Ovary (tissue), 9 donors: Measurements from ENCODE around the gene C1orf159. TPM values are rescaled to one million over a fixed set of nuclear protein-coding genes. Genes with fewer than 3 reads are reported as not detected.

Source experiments
- DNase-seq, 5 donors: peaks; one replicate each; pipeline ENCODE4 v3.0.0-alpha.2; 2019 to 2020
- H3K27ac ChIP-seq, 2 donors: fragments of 200-600 bp; one replicate each; pipeline versions ENCODE4 v1.5.1 to v1.8.0; 2019 to 2022
- H3K27me3 ChIP-seq: fragments of 200-600 bp; one replicate; pipeline ENCODE4 v1.8.0; 2022
- H3K36me3 ChIP-seq: fragments of 200-600 bp; sonication (generic); one replicate; pipeline ENCODE4 v1.5.1; 2019
- H3K4me1 ChIP-seq: one replicate; pipeline ENCODE4 v1.8.1; 2013; ENCODE audit warnings: mild to moderate bottlenecking, moderate library complexity; ENCODE audit not compliant: insufficient read depth
- H3K4me3 ChIP-seq: fragments of 200-600 bp; sonication (generic); one replicate; pipeline ENCODE4 v1.5.1; 2017
- H3K9me3 ChIP-seq, 2 donors: fragments of 200-600 bp in 1 of 2; sonication (generic) in 1 of 2; one replicate each; pipeline versions ENCODE4 v1.5.1 to v1.8.1; 2013 to 2019; ENCODE audit warnings: mild to moderate bottlenecking in 1 of 2, moderate library complexity in 1 of 2
- EP300 ChIP-seq: sonication (generic); formaldehyde crosslinking; IDR thresholded peaks from one replicate; pipeline ENCODE4 v1.6.1; 2017; ENCODE audit warnings: antibody characterized with exemption
- POLR2A ChIP-seq: fragments of 450-650 bp; IDR thresholded peaks from one replicate; pipeline ENCODE4 v1.6.1; 2017; ENCODE audit warnings: antibody characterized with exemption, mild to moderate bottlenecking, moderate library complexity
- WGBS, 3 donors: extraction: QIAGEN DNeasy Blood & Tissue Kit in 1 of 3; methylation state at CpG; one replicate each; pipeline versions ENCODE4 v1.1.5 to v1.1.7; 2013 to 2017; 5-methylcytosine and 5-hydroxymethylcytosine counted together
- intact Hi-C, 4 donors: fragments of 100-400 bp; cut with DNase I; formaldehyde crosslinking; loops; one replicate each; pipeline versions ENCODE4 v1.11.0 to v1.15.1; 2022 to 2023
- polyA plus RNA-seq, 2 donors: library from polyadenylated mRNA; stranded (reverse); fragments of 200-250 nt in 1 of 2; fragments of 350-450 nt in 1 of 2; fragmentation: Illumina TruSeq in 1 of 2; extraction: RNeasy Lipid Tissue Mini Kit (QIAGEN cat#74804) in 1 of 2; gene quantifications; one replicate each; pipeline ENCODE4 v1.2.3, GENCODE V29; 2013 to 2014
- total RNA-seq, 7 donors: library from RNA; depleted of rRNA in 2 of 7; stranded (reverse); fragments of >200 nt in 2 of 7; fragmentation: NEBNext Ultra II Directional in 3 of 7; extraction: Animal tissue kit (Norgen Biotek cat#: 25700) in 3 of 7; gene quantifications; one replicate each; pipeline versions ENCODE4 v1.1.0 to v1.2.4, GENCODE V29; 2016 to 2023
- TF ChIP-seq, protein P1 (sequence below), 3 donors: fragments of 450-650 bp in 2 of 3; fragments of 200-600 bp in 1 of 3; IDR thresholded peaks; one replicate each; pipeline versions ENCODE4 v1.5.1 to v1.8.0; 2016 to 2022; ENCODE audit warnings: antibody characterized with exemption in 3 of 3, mild to moderate bottlenecking in 1 of 3
- donor health status: DM: no; HTN: no; CAD: no; lungs with moderate emphysema.
- donor health status: DM: no; HTN: no; CAD: no.
- donor health status: Bipolar disorder and iron deficiency.
- donor health status: DM: yes; HTN: yes; CAD: no.
- donor health status: DM: no; HTN: no; CAD: no.
- donor health status: DM: yes; HTN: yes; CAD: no.

Gene C1orf159
- total and polyA plus RNA-seq, 9 donors: 0.28 to 22.1 (median 9.4) TPM

DNA sequence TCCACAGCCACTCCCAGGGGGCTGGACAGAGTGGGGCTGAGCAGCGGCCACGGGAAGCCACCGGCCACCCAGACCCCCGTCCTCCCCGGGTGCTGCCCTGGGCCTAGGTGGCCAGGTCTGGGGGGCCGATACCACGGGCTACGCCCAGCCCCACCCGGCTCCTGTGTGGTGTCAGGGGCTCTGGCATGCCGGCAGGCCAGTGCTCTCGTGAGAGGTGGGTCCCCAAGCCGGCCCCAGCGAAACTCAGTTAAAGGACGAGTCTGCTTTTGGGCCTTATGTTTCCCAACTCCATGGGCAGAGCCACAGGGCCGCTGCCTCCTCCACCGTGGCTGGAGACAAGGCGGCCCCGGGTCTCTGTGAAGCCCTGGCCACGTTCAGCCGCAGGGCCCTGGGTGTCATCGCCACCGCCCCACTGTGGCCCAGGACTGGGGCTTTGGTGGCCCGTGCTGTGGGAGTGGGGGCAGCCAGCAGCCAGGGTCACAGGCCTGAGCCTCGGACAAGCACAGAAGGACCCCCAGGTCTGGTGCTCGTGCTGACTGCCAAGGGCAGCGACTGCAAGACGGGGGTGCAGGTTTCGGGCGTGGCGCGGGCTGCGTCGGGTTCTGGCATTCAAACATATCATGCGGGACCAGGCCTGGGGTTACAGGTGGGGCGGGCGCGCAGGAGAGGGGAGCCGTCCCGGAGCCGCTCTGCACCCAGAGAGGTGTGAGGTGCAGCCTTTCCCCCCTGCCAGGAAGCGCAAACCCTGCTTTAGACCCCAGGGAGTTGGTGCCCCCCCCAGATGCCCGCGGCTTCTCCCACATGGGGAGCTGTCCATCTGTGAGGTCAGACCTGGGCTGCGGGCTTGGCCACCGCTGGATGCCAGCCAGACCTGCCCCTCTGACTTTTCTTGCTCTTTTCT is 11.9 kb upstream of the C1orf159 start:
- H3K36me3 ChIP-seq: no peaks in the 10 kb centered on the region
- TF ChIP-seq POLR2A: no peak
- TF ChIP-seq, protein P1, sequence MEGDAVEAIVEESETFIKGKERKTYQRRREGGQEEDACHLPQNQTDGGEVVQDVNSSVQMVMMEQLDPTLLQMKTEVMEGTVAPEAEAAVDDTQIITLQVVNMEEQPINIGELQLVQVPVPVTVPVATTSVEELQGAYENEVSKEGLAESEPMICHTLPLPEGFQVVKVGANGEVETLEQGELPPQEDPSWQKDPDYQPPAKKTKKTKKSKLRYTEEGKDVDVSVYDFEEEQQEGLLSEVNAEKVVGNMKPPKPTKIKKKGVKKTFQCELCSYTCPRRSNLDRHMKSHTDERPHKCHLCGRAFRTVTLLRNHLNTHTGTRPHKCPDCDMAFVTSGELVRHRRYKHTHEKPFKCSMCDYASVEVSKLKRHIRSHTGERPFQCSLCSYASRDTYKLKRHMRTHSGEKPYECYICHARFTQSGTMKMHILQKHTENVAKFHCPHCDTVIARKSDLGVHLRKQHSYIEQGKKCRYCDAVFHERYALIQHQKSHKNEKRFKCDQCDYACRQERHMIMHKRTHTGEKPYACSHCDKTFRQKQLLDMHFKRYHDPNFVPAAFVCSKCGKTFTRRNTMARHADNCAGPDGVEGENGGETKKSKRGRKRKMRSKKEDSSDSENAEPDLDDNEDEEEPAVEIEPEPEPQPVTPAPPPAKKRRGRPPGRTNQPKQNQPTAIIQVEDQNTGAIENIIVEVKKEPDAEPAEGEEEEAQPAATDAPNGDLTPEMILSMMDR (IDR thresholded peaks at IDR 0.05): no peak
- no peak for TF ChIP-seq EP300
- WGBS, 3 donors: 70 to 79% (median 75%) methylated on average over 43 to 45 of the region's 45 CpGs
- DNase-seq: no peak
- H3K27ac ChIP-seq: no peak overlapping the region
- H3K4me3 ChIP-seq: no peak overlapping the region
- intact Hi-C loops: no loop called here
- H3K9me3 ChIP-seq: no peaks in the 10 kb centered on the region
- H3K4me1 ChIP-seq: no peaks in the 10 kb centered on the region
- H3K27me3 ChIP-seq: no peaks in the 10 kb centered on the region

DNA sequence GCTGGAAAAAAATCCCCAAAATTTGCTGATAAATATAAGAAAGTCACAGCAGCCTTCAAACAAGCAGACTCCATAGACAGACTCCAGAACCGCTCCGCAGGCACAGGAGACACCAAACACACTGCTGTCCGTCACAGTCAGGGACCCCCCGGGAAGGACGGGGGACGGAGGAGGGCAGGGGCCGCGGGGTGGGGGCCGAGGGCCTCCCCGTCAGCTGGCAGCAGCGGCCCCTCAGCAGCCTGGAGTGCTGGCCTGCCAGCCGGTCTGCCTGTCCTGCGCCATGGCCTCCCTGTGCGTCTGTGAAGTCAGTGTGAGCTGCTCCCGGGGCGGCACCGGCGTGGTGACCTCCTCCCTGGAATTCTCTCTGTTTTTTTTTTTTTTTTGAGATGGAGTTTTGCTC is 10.1 kb upstream of the C1orf159 start:
- intact Hi-C loops: no loop called here
- Histone ChIP-seq H3K4me1 (no peaks in the 10 kb centered on the region), H3K27ac (no peak overlapping the region), H3K36me3 (no peaks in the 10 kb centered on the region), H3K27me3 (no peaks in the 10 kb centered on the region), H3K4me3 (no peak overlapping the region), H3K9me3 (no peaks in the 10 kb centered on the region)
- TF ChIP-seq EP300 (no peak), POLR2A (no peak)
- TF ChIP-seq, protein P1 (IDR thresholded peaks at IDR 0.05): no peak
- 77 to 87% (median 79%) methylated on average over 18 of the region's 18 CpGs for WGBS, 3 donors
- DNase-seq: no peak

DNA sequence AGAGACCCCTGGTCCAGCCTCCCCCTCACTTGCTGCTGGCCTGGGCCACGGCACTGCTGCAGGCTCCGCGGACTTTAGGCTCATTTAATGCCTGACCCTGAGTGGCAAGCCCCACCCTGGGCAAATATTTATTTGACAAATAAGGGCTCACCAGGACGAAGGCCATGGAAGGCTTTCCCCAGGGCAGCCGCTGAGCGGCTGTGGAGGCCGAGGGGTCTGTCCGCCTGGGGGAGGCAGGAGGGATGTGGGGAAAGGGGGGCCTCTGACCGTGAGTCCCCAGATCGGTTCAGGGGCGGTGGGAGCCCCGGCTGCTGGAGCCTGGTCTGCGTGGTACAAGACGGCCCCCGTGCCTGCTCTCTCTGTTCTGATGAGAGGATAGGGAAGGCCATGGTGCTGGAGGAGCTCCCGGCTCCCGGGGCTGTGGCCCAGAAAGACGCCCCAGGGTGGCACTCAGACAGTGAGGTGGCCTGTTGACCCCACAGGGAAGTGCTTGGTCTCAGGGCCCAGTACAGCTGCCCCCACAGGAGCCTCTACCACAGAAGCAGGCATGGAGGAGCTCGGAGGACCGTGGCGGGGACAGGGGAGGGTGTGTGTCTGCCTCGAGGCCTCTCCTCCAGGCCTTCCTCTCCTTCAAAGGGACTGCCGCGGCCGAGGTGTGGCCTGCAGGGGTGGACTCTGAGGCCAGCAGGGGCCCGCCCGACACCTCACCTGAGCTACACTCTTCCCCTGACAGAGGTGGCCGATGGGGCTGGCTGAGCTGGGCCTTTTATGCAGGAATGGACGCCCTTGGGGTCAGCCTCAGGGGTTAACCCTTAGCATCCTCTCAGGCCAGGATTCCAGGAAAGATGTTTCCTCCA is 9.1 kb upstream of the C1orf159 start:
- DNase-seq: no peak
- intact Hi-C loops: loop anchor here in 3 of 4 donors (5.0 kb wide), 1 partner anchor 167 kb away; no protein-coding TSS in a partner anchor
- no peak for TF ChIP-seq POLR2A
- TF ChIP-seq EP300: no peak
- TF ChIP-seq, protein P1 (IDR thresholded peaks at IDR 0.05): no peak
- Histone ChIP-seq H3K4me3 (no peak overlapping the region), H3K27me3 (no peaks in the 10 kb centered on the region), H3K4me1 (no peaks in the 10 kb centered on the region), H3K9me3 (no peaks in the 10 kb centered on the region), H3K36me3 (no peaks in the 10 kb centered on the region), H3K27ac (no peak overlapping the region)
- WGBS, 3 donors: 74 to 77% (median 76%) methylated on average over 28 to 29 of the region's 29 CpGs

DNA sequence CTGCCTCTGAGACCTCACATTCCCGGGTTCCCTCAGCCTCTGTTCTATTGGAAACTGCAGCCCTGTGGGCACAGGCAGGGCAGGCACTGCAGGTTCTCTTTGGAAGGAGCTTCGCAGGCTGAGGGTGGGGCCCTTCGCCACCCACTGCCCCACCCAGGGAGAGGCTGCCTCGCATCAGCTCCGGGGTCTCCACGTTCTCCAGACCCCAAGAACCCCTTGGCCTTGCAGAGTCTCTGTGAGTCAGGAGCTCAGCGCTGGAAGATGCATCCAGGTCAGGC is 8.6 kb upstream of the C1orf159 start:
- Histone ChIP-seq H3K27ac (no peak overlapping the region), H3K4me1 (no peaks in the 10 kb centered on the region), H3K4me3 (no peak overlapping the region), H3K36me3 (no peaks in the 10 kb centered on the region), H3K27me3 (no peaks in the 10 kb centered on the region), H3K9me3 (no peaks in the 10 kb centered on the region)
- DNase-seq: no peak
- intact Hi-C loops: loop anchor here in 3 of 4 donors (5.0 kb wide), 1 partner anchor 168 kb away; no protein-coding TSS in a partner anchor
- TF ChIP-seq EP300 (no peak), POLR2A (no peak)
- TF ChIP-seq, protein P1 (IDR thresholded peaks at IDR 0.05): no peak
- WGBS, 3 donors: 77 to 82% (median 80%) methylated on average over 7 of the region's 7 CpGs
